RWPE2 (cell line): ENCODE data around the gene PLCH1.

Source experiments
- ATAC-seq: fragments of 200-7000 bp; cut with Tn5 transposase; 3 replicates; pipeline ENCODE4 v1.9.1; 2021; ENCODE audit warnings: low read depth
- DNase-seq: peaks from one replicate; pipeline ENCODE4 v3.0.0-alpha.2; 2020; ENCODE audit warnings: low spot score
- H3K27ac ChIP-seq: fragments of 450-650 bp; 2 replicates; pipeline ENCODE4 v1.5.1; 2017; ENCODE audit warnings: mild to moderate bottlenecking; ENCODE audit not compliant: poor library complexity, severe bottlenecking
- H3K27me3 ChIP-seq: fragments of 250-450 bp; sonication (Bioruptor Pico); 2 replicates; pipeline ENCODE4 v1.5.1; 2021; ENCODE audit warnings: mild to moderate bottlenecking, moderate library complexity; ENCODE audit not compliant: insufficient read depth, poor library complexity, severe bottlenecking
- H3K36me3 ChIP-seq: fragments of 250-450 bp; sonication (Bioruptor Pico); 2 replicates; pipeline ENCODE4 v1.5.1; 2020; ENCODE audit warnings: low read depth, mild to moderate bottlenecking, moderate library complexity
- H3K4me1 ChIP-seq: fragments of 250-450 bp; sonication (Bioruptor Pico); 2 replicates; pipeline ENCODE4 v1.5.1; 2021; ENCODE audit warnings: mild to moderate bottlenecking, moderate library complexity; ENCODE audit not compliant: insufficient read depth, poor library complexity, severe bottlenecking
- H3K4me3 ChIP-seq: fragments of 250-450 bp; sonication (Bioruptor Pico); 2 replicates; pipeline ENCODE4 v1.5.1; 2021; ENCODE audit warnings: mild to moderate bottlenecking, moderate library complexity; ENCODE audit not compliant: severe bottlenecking
- H3K9me3 ChIP-seq: fragments of 250-450 bp; sonication (Bioruptor Pico); 2 replicates; pipeline ENCODE4 v1.5.1; 2021; ENCODE audit warnings: mild to moderate bottlenecking, moderate library complexity; ENCODE audit not compliant: severe bottlenecking
- TF ChIP-seq, protein P1 (sequence below): fragments of 450-650 bp; IDR thresholded peaks from one replicate; pipeline ENCODE4 v1.5.1; 2017; ENCODE audit warnings: mild to moderate bottlenecking, moderate library complexity; ENCODE audit not compliant: poor library complexity, severe bottlenecking

The PLCH1 gene

DNA sequence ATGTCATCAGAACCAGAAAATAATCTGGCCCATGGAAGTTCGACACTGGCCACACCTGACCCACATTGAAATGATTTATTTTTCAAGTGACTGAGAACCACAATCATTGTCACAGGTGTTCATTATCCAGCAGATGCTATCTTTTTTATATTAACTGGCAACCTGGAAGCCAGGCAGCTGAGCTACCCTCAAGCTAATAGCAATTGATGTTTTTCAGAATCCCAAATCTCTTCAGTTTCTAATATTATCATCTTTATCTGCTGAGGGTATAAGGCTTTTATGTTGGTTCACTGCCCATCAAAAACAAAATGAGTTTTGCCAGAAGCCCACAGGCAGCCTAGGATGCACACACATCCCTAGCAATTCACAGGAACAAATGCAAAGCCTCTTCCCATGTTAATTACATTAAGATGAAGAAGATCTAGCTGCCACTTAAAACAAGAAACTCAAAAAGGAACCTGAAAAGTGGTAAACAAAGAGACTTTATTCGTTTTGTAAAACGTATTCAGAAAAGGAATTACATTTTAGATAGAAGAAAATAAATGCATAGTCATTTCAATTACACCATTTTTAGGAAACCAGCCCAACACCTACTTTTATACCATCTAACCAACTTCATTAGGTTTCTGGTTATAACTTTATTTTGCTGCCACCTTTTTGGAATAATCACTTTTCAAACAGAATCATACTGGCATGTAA lies 410.5 kb downstream of the PLCH1 start:
- Histone ChIP-seq H3K36me3 (no peaks in the 10 kb centered on the region), H3K27me3 (no peaks in the 10 kb centered on the region), H3K9me3 (no peaks in the 10 kb centered on the region), H3K27ac (no peak overlapping the region), H3K4me1 (no peaks in the 10 kb centered on the region), H3K4me3 (no peak overlapping the region)
- no peak for ATAC-seq
- DNase-seq, result no peak
- TF ChIP-seq, protein P1, sequence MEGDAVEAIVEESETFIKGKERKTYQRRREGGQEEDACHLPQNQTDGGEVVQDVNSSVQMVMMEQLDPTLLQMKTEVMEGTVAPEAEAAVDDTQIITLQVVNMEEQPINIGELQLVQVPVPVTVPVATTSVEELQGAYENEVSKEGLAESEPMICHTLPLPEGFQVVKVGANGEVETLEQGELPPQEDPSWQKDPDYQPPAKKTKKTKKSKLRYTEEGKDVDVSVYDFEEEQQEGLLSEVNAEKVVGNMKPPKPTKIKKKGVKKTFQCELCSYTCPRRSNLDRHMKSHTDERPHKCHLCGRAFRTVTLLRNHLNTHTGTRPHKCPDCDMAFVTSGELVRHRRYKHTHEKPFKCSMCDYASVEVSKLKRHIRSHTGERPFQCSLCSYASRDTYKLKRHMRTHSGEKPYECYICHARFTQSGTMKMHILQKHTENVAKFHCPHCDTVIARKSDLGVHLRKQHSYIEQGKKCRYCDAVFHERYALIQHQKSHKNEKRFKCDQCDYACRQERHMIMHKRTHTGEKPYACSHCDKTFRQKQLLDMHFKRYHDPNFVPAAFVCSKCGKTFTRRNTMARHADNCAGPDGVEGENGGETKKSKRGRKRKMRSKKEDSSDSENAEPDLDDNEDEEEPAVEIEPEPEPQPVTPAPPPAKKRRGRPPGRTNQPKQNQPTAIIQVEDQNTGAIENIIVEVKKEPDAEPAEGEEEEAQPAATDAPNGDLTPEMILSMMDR, result no peak

DNA sequence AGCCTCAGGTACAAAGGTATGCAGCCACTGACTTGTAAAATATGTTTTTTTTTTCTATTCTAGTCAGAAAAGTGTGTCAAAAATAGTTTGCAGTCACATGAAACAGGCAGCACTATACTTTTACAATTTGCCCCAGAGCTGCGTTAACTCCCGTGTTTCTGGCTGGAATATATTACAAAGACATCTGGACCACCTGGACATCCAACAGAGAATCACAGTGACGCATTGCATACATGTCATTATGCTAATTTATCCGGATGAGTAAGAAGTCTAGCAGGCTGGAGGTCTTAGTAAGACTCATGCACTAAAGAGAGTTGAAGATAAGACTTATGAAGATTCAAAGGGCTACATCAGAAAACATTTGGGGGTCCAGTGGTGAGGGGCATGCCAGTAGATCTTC lies 412.2 kb downstream of the PLCH1 start:
- no peak overlapping the region for H3K4me3 ChIP-seq
- ATAC-seq, result no peak
- TF ChIP-seq, protein P1, result no peak
- H3K4me1 ChIP-seq, result no peaks in the 10 kb centered on the region
- no peak for DNase-seq
- H3K27me3 ChIP-seq, result no peaks in the 10 kb centered on the region
- H3K27ac ChIP-seq, result no peak overlapping the region
- no peaks in the 10 kb centered on the region for H3K9me3 ChIP-seq
- no peaks in the 10 kb centered on the region for H3K36me3 ChIP-seq

DNA sequence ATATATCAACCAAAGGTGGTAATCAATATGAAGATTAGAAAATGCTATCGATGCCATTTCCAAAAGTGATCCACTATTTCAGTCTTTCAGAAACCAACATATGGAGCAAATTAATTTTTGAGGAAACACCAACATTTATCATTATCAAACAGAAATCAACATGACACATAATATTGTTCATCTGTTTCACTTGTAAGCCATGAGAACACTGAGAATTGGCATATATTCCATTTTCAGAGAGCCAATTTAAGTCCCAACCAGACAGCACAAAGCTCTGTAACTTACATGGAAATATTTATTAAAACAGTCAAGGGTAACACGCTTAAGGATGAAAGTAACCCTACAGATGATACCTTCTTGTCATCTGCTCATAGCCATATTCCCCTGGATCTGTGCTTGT lies 413.8 kb downstream of the PLCH1 start:
- DNase-seq, result no peak
- H3K27ac ChIP-seq, result no peak overlapping the region
- TF ChIP-seq, protein P1, result no peak
- ATAC-seq, result no peak
- H3K36me3 ChIP-seq, result no peaks in the 10 kb centered on the region
- no peaks in the 10 kb centered on the region for H3K4me1 ChIP-seq
- H3K9me3 ChIP-seq, result no peaks in the 10 kb centered on the region
- H3K4me3 ChIP-seq, result no peak overlapping the region
- no peaks in the 10 kb centered on the region for H3K27me3 ChIP-seq

DNA sequence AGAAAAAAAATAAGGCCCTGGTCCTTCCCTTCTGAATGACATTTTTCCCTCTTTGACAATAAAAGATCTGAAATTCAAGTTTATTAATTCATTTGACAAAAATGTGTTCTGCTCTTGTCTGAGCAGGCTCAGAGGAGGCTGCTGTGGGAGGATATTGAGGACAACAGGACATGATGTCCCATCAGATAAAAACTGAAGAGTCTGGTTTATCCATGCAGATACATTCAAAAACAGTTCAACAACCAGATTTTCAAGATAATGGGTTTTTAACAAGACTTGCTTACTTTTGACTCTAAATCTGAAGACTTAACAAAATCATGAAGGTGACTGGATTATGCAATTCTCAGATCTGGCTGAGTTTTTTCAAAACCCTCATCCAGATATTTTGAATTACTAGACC lies 414.5 kb downstream of the PLCH1 start:
- TF ChIP-seq, protein P1, result no peak
- Histone ChIP-seq H3K9me3 (no peaks in the 10 kb centered on the region), H3K4me3 (no peak overlapping the region), H3K4me1 (no peaks in the 10 kb centered on the region), H3K36me3 (no peaks in the 10 kb centered on the region), H3K27ac (no peak overlapping the region), H3K27me3 (no peaks in the 10 kb centered on the region)
- DNase-seq (no peak), ATAC-seq (no peak)

DNA sequence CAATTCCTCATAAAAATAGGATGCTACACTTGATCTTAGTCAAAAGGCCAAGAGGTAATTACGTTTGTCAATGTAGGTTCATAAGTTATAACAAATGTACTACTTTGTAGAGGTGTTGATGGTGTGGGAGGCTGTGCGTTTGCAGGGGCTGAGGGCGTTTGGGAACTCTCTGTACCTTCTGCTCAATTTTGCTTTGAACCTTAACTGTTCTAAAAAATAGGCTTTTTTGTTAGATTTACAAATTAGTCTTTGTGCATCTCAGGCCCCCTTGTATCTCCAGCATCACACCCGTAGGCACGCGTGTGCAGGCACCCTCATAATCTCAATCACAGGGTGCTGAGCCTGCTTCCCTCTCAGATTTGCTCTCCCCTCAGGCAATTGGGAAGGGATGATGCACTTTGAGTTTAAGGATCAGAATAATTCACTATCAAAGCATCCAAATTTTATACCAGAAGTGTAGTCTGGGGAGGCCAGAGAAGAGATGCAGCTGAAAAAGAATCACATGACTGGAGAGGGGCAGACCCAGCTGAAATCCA lies 415.3 kb downstream of the PLCH1 start:
- no peak overlapping the region for H3K4me3 ChIP-seq
- H3K27ac ChIP-seq, result no peak overlapping the region
- H3K36me3 ChIP-seq, result no peaks in the 10 kb centered on the region
- no peaks in the 10 kb centered on the region for H3K9me3 ChIP-seq
- H3K27me3 ChIP-seq, result no peaks in the 10 kb centered on the region
- H3K4me1 ChIP-seq, result no peaks in the 10 kb centered on the region
- ATAC-seq (no peak), DNase-seq (no peak)
- TF ChIP-seq, protein P1, result no peak
